DMS 273 (cell line): ENCODE data around the gene CA10.

Source experiments
- DNase-seq: peaks from one replicate; lab custom pipeline; 2025; ENCODE audit not compliant: unreplicated experiment; lab: John Stamatoyannopoulos, UW

Gene CA10

DNA sequence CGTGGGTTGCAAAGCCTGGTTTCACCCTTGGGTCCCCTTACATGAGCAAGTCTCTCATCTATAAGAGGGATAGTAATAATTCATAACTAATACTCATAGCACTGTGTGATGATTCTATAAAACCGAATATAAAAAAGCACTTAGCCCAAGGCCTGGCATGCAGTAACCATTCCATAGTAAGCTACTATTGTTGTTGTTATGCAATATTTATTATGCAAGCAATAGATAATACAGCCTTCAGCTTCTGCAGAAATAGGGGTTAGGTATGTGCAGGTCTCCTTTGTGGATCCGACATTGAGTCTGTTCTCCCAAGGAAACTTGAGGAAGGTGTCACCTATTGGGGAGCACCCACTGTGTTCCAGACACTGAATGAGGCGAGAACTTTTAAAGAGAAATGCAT is 497.1 kb downstream of the CA10 start:
- no peak for DNase-seq

DNA sequence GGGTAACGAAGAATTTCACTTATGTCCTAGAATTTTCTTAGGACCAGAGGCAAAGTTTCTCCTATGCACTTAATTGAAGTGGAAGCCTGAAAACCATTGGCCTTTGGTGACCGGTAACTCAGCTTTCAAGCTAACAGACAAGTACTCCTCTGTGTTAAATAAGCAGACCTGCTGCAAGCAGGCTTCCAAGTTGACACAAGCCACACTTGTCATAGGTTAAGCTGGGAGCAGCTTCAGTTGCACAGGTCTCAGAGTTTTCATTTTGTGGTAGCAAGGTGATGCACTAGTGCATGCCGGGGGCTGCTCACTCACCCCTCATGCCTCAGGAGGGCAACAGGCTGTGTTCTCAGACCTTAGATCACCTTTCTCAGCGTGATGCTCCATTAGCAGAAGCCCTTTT is 498.2 kb downstream of the CA10 start:
- no peak for DNase-seq

DNA sequence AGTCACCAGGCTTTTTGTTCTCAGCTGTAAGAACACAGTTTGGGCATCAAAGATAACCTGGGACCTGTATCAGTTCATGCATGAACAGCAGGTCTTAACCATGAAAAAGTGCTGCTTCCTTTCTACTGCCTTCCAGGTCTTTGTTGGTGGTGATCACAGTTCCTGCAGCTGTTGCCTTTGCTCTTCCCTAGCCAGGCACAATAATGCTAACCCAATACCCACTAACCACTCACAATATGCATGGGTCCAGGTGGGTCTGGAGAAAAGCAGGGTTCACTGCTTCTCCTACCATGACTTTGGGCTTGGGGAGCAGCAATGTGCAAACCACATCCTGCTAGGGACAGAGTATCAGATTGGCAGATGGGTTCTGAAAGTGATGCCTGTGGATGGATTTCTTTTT is 501.3 kb downstream of the CA10 start:
- DNase-seq, result no peak

GRCh38 chr17:51653878-51654277 is 504.6 kb downstream of the CA10 start:
- DNase-seq, result peak; percentile 96

DNA sequence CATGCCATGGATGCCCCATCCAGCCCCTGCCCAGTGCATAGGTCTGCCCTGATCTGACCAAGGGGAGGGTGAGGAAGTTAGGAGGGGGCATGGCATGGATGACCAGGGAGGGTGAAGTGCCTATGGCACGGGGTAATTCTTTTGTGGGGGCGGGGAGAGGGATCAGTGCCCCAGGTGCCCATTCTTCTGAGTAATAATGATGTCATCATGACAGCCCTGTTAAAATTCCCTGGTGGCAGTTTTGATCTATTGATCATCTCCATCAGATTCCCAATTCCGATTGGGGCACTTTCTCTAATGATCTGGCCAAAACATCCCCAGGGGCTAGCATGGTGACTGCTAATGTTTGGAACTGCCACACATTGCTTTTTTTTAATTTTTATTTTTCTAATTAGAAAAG is 506.0 kb downstream of the CA10 start:
- no peak for DNase-seq

DNA sequence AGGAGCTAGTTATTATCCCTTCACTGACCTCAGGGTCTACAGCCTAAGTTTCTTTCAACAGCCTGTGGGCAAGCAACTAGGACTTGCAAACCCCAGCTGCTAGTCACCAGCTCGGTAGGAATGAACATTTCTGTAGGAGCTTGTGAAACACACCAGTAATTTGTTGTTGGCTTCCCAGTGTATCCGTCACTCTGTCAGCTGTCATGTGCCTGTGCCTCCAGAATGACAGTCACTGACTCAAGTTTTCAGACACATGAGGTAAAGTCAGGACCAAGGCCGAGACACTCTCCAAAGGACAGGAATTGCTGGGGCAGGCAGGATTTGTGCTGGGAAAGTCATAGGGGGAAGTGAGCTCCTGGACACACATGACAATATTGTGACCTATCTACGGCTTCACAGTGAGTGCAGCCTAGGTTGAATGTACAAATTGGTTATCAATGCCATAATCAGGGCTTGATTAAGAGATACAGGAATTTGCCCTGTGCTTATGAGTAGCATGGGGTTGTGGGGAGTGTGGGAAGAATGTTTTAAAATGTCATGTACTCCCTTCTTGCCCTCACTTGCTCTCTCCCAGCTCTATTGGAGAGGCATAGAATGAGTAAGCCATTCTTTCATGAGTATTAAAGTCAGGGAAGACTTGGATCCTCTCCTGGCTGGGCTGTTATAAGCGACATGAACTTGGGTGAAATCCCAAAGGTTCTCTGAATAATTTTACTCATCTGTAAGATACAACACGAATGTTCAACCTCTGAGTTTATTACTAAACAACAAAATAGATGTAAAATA is 506.8 kb downstream of the CA10 start:
- no peak for DNase-seq

DNA sequence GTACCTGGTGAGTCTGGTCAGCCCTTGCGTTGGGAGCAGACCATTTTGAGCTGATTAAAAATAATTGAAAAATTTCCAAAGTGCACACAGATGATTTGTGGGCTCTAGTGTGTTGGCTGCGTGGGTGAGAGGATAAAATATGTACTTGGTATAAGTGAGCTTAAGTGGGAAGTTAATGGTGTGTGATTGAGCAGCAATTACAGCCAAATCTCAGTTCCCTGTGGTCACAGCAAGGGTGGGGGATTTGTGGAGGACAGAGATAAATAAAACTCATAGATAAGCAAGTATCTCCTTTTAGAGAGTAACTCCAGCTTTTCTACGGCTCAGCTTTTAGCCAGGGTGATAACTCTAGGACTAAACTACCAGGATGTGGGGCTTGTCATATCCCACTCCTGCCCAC is 507.7 kb downstream of the CA10 start:
- no peak for DNase-seq

GRCh38 chr17:51650202-51650601 is 508.3 kb downstream of the CA10 start:
- peak; percentile 45 for DNase-seq

DNA sequence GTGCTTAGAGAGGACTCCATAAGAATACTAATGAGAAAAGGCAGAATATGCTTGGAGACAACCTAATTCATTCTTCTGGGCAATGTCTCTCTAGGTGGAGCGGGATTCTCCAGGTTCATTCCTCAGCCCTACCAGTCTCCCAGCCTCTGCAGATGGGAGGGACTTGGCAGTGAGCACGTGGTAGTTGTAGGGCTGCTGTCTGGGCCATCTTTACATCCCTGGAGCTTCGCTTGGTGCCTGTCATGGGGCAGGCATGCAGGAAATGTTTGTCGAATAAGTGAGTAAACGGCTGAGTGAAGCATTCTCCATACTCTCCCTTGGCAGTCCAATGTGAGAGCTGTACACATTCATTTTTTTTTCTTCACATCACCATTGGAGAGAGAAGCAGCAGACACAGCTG is 510.7 kb downstream of the CA10 start:
- no peak for DNase-seq

GRCh38 chr17:51647067-51647466 is 511.4 kb downstream of the CA10 start:
- DNase-seq, result no peak

GRCh38 chr17:51646539-51646938 is 512.0 kb downstream of the CA10 start:
- DNase-seq, result no peak

- DNase-seq, result no peak
Measured at GRCh38 chr17:51645056-51645455, 513.5 kb downstream of the CA10 start.

- no peak for DNase-seq
Measured at GRCh38 chr17:51643702-51644490, 514.6 kb downstream of the CA10 start.

GRCh38 chr17:51642029-51642428 is 516.5 kb downstream of the CA10 start:
- no peak for DNase-seq

DNA sequence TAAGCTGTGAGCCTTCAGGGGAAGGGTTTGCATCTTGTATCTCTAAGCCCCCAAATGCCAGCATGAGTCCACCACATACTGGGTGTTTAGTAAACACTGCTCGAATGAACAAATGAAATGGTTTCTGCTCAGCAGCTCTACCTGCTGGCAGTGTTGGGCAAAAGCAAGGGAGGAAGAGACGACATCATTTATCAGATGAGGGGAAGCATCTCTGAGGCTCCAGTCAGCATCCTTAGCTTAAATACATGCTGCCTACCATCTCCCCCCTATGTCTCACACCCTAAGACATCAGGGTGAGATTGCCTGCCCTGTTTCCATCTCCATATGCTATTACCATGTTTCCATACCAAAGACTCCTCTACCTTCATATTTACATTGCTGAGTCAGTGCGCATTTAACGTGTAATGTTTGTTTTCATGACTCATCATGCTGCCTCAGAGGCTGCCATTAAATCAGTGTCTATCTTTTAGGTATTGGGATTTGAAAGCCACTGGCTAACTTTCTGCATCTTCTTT is 518.3 kb downstream of the CA10 start:
- peak; percentile 57 for DNase-seq

GRCh38 chr17:51638971-51639370 is 519.5 kb downstream of the CA10 start:
- DNase-seq, result no peak

- DNase-seq, result no peak
Measured at GRCh38 chr17:51636291-51636690, 522.2 kb downstream of the CA10 start.

DNA sequence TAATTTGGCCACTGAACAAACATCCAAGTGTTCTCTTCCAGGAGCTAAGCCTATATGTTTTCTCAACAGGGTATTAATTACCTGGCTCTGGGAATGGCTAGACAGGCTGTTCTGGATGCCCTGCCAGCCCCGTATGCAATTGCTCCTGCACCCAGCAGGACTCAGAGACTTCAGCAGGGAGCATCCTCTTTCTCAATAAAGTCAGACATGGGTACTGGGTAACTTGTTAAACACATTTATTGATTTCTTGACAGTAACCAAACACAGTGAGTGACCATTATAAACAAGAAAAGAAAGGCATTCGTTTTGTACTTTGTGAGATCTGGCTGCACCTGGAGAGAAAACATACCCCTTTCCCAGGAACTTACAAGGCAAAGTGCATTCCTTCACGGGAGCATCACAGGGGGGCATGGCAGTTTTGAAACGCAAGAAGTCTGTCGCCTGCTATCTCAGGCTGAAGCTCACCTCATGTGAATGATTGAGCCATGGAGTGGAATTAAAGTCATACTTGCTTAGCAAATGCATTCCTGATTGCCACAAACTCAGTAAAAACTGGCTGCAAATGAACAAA is 528.3 kb downstream of the CA10 start:
- DNase-seq, result no peak

DNA sequence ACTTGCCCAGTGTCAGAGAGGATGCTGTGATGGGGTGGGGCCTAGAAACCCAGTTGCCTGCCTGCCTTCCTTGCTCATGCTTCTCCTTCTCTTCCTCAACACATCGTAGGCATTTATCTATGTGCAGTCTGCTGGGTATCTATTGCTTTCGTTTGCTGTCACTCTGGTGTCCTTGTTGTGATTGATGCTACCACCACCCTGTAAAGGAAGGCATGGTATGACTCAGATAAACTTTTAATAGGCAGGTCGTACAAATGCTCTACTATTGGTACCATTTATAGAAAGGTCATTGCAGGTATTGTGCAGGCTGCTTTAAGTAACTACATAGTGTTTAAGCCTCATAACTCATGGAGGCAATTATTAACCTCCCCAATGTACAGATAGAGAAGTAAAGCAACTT is 529.3 kb downstream of the CA10 start:
- DNase-seq, result no peak

DNA sequence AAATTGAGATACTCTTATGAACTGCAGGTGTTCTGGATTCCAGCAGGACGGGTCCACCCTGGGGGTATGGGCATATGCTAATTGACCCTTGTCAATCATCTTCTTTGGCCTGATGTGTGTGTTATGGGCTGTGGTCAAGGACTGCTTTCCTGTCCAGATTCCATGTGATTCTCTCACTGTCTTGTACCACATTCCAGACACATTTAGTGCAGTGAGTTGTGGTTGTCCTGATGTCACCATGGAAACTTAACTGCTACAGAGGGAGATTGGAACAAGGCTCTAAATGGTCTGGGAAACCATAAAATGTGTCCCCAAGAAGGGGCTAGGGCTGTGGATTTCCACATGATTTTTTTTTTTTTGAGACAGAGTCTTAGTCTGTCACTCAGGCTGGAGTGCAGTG is 530.7 kb downstream of the CA10 start:
- no peak for DNase-seq

- no peak for DNase-seq
Measured at GRCh38 chr17:51618476-51618875, 540.0 kb downstream of the CA10 start.

GRCh38 chr17:51617986-51618385 is 540.5 kb downstream of the CA10 start:
- peak; percentile 57 for DNase-seq
